Prostate gland (tissue), 2 donors: ENCODE results near the gene UBE4B. TPM values are rescaled to one million over a fixed set of nuclear protein-coding genes. Genes with fewer than 3 reads are reported as not detected.

Experiments
- DNase-seq: peaks from one replicate; pipeline ENCODE4 v3.0.0-alpha.2; 2019; ENCODE audit warnings: low spot score
- H3K27ac ChIP-seq, 2 donors: fragments of 200-600 bp; sonication (generic); 2 replicates each; pipeline ENCODE4 v1.5.1; 2017 to 2019
- H3K27me3 ChIP-seq: fragments of 200-600 bp; sonication (generic); replicated peaks from 2 replicates; pipeline ENCODE4 v1.5.1; 2019; ENCODE audit not compliant: insufficient read depth
- H3K36me3 ChIP-seq, 2 donors: fragments of 200-600 bp; sonication (generic); 1 replicate in 1 of 2; 2 replicates in 1 of 2; pipeline versions ENCODE4 v1.5.1 to v1.8.1; 2017 to 2019
- H3K4me1 ChIP-seq: fragments of 200-600 bp; sonication (generic); replicated peaks from 2 replicates; pipeline ENCODE4 v1.5.1; 2019
- H3K4me3 ChIP-seq, 2 donors: fragments of 200-600 bp; sonication (generic); 2 replicates each; pipeline ENCODE4 v1.5.1; 2017 to 2019
- H3K9me3 ChIP-seq: fragments of 200-600 bp; sonication (generic); 2 replicates; pipeline ENCODE4 v1.5.1; 2017
- POLR2A ChIP-seq: fragments of 450-650 bp; IDR thresholded peaks from one replicate; pipeline ENCODE4 v1.6.1; 2016; ENCODE audit warnings: antibody characterized with exemption, mild to moderate bottlenecking
- POLR2AphosphoS5 ChIP-seq: sonication (generic); formaldehyde crosslinking; IDR thresholded peaks from one replicate; pipeline ENCODE4 v1.6.1; 2017; ENCODE audit warnings: antibody characterized with exemption
- WGBS: methylation state at CpG from one replicate; pipeline ENCODE4 v1.1.5; 2018; 5-methylcytosine and 5-hydroxymethylcytosine counted together
- intact Hi-C: fragments of 100-400 bp; cut with DNase I; formaldehyde crosslinking; loops from one replicate; pipeline ENCODE4 v1.14.2; 2022
- total RNA-seq, 2 donors: library from RNA; depleted of rRNA; stranded (reverse); fragments of >200 nt; gene quantifications; one replicate each; pipeline ENCODE4 v1.1.0, GENCODE V29; 2016
- TF ChIP-seq, protein P1 (sequence below), 4 experiments: fragments of 200-600 bp in 2 of 4; fragments of 450-650 bp in 2 of 4; sonication (generic) in 2 of 4; IDR thresholded peaks; 1 replicate in 3 of 4; 2 replicates in 1 of 4; pipeline ENCODE4 v1.5.1; 2016 to 2019; ENCODE audit warnings: antibody characterized with exemption in 4 of 4, mild to moderate bottlenecking in 2 of 4, moderate library complexity in 2 of 4

UBE4B gene
- total RNA-seq: 10 to 100 TPM; 49.0 to 68.1 TPM

GRCh38 chr1:10032590-10033358 is at the start of gene UBE4B:
Gene UBE4B (plus strand): TSS chr1:10032958. CDS start chr1:10033671, 713 bp downstream.
- Histone ChIP-seq H3K4me1 (no peaks in the 10 kb centered on the region), H3K27ac (peak within 1 kb of the TSS; percentile 96 to 98), H3K9me3 (no peaks in the 10 kb centered on the region), H3K36me3 (no peaks in the 10 kb centered on the region), H3K4me3 (peak within 1 kb of the TSS; percentile 93 to 96), H3K27me3 (no peaks in the 10 kb centered on the region)
- WGBS: under 1% methylated on average over 64 of the region's 73 CpGs
- intact Hi-C loops: loop anchor here (2.0 to 5.0 kb wide), 5 partner anchors 76 to 180 kb away; partner anchors contain the start of genes KIF1B, LZIC and NMNAT1
- DNase-seq: peak; percentile 98
- TF ChIP-seq, protein P1, sequence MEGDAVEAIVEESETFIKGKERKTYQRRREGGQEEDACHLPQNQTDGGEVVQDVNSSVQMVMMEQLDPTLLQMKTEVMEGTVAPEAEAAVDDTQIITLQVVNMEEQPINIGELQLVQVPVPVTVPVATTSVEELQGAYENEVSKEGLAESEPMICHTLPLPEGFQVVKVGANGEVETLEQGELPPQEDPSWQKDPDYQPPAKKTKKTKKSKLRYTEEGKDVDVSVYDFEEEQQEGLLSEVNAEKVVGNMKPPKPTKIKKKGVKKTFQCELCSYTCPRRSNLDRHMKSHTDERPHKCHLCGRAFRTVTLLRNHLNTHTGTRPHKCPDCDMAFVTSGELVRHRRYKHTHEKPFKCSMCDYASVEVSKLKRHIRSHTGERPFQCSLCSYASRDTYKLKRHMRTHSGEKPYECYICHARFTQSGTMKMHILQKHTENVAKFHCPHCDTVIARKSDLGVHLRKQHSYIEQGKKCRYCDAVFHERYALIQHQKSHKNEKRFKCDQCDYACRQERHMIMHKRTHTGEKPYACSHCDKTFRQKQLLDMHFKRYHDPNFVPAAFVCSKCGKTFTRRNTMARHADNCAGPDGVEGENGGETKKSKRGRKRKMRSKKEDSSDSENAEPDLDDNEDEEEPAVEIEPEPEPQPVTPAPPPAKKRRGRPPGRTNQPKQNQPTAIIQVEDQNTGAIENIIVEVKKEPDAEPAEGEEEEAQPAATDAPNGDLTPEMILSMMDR (IDR thresholded peaks at IDR 0.05): peak; percentile 85 to 97 (median 94)
- TF ChIP-seq POLR2A (peak; percentile 37), POLR2AphosphoS5 (peak; percentile 89)

GRCh38 chr1:9984253-9984652 is 48.5 kb upstream of the UBE4B start:
- WGBS: 91% methylated on average over 5 of the region's 5 CpGs
- no peak overlapping the region for H3K27ac ChIP-seq
- no peak for TF ChIP-seq POLR2A
- H3K4me3 ChIP-seq: no peak overlapping the region
- no peaks in the 10 kb centered on the region for H3K4me1 ChIP-seq
- no peak for DNase-seq
- no peaks in the 10 kb centered on the region for H3K36me3 ChIP-seq
- intact Hi-C loops: no loop called here
- H3K9me3 ChIP-seq: no peaks in the 10 kb centered on the region
- no peaks in the 10 kb centered on the region for H3K27me3 ChIP-seq

- no peak for DNase-seq
- TF ChIP-seq POLR2A: no peak
- no peak for TF ChIP-seq POLR2AphosphoS5
- TF ChIP-seq, protein P1 (IDR thresholded peaks at IDR 0.05): no peak
- Histone ChIP-seq H3K4me1 (no peaks in the 10 kb centered on the region), H3K27me3 (no peaks in the 10 kb centered on the region), H3K27ac (no peak overlapping the region), H3K9me3 (no peaks in the 10 kb centered on the region), H3K36me3 (no peaks in the 10 kb centered on the region), H3K4me3 (no peak overlapping the region)
- intact Hi-C loops: no loop called here
- WGBS: 36% methylated on average over 6 of the region's 6 CpGs
These were observed 47.8 kb upstream of the UBE4B start for GRCh38 chr1:9985001-9985400.

GRCh38 chr1:9989773-9990172 is 43.0 kb upstream of the UBE4B start:
- intact Hi-C loops: no loop called here
- 93% methylated on average over 5 of the region's 5 CpGs for WGBS
- H3K36me3 ChIP-seq: no peaks in the 10 kb centered on the region

DNA sequence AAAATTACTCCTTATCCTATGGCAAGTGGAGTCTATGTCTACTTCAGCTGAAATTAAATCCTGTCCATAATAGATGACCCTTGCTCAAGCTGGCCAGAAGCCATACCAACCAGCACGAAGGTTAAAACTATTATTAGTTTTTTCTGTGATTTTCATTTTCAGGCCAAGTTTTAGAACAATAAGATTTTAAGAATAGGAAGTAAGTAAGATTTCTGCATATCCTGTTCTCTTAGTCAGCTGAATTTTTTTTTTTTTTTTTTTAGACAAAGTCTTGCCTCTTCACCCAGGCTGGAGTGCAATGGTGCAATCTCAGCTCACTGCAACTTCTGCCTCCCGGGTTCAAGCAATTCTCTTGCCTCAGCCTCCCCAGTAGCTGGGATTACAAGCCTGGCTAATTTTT is 41.8 kb upstream of the UBE4B start:
- DNase-seq: no peak
- TF ChIP-seq POLR2AphosphoS5: no peak
- TF ChIP-seq, protein P1 (IDR thresholded peaks at IDR 0.05): no peak
- no peak for TF ChIP-seq POLR2A
- Histone ChIP-seq H3K36me3 (no peaks in the 10 kb centered on the region), H3K9me3 (no peaks in the 10 kb centered on the region), H3K27me3 (no peaks in the 10 kb centered on the region), H3K4me1 (no peaks in the 10 kb centered on the region), H3K27ac (no peak overlapping the region), H3K4me3 (no peak overlapping the region)
- 53% methylated on average over 2 of the region's 2 CpGs for WGBS
- intact Hi-C loops: no loop called here

More at GRCh38 chr1:9989773-9990172, 43.0 kb upstream of the UBE4B start:
- Histone ChIP-seq H3K4me3 (no peak overlapping the region), H3K27ac (no peak overlapping the region), H3K9me3 (no peaks in the 10 kb centered on the region), H3K27me3 (no peaks in the 10 kb centered on the region), H3K4me1 (no peaks in the 10 kb centered on the region)
- TF ChIP-seq, protein P1 (IDR thresholded peaks at IDR 0.05): no peak
- TF ChIP-seq POLR2A: no peak
- no peak for TF ChIP-seq POLR2AphosphoS5
- DNase-seq: no peak
